HG02759 (cell line): ENCODE results near the gene CEP135.

Source experiments
- ATAC-seq: cut with Tn5 transposase; IDR thresholded peaks from one replicate; pipeline ENCODE4 v1.9.1; 2021; ENCODE audit warnings: mild to moderate bottlenecking, moderate library complexity; ENCODE audit not compliant: unreplicated experiment

The CEP135 gene

GRCh38 chr4:56007154-56007553 is 58.4 kb downstream of the CEP135 start:
- no peak for ATAC-seq

GRCh38 chr4:56008206-56008605 is 59.5 kb downstream of the CEP135 start:
- ATAC-seq, result no peak

GRCh38 chr4:56026596-56026995 is 77.9 kb downstream of the CEP135 start:
- ATAC-seq, result no peak

GRCh38 chr4:56028165-56028564 is 79.4 kb downstream of the CEP135 start:
- no peak for ATAC-seq

- ATAC-seq, result no peak
Observed at GRCh38 chr4:56038487-56039162, 89.9 kb downstream of the CEP135 start.

- ATAC-seq, result no peak
Observed at GRCh38 chr4:56040842-56041241, 92.1 kb downstream of the CEP135 start.

- no peak for ATAC-seq
Observed at GRCh38 chr4:56042225-56042624, 93.5 kb downstream of the CEP135 start.

GRCh38 chr4:56048383-56048701 is 99.6 kb downstream of the CEP135 start:
- ATAC-seq, result no peak

- ATAC-seq, result peak; percentile 98
Observed at GRCh38 chr4:56048702-56049431, 100.1 kb downstream of the CEP135 start.

GRCh38 chr4:56050625-56051024 is 101.9 kb downstream of the CEP135 start:
- no peak for ATAC-seq

- ATAC-seq, result no peak
Observed at GRCh38 chr4:56051029-56051709, 102.4 kb downstream of the CEP135 start.

GRCh38 chr4:56051710-56052075 is 102.9 kb downstream of the CEP135 start:
- ATAC-seq, result no peak

GRCh38 chr4:56052481-56052880 is 103.7 kb downstream of the CEP135 start:
- ATAC-seq, result no peak

GRCh38 chr4:56052966-56053365 is 104.2 kb downstream of the CEP135 start:
- ATAC-seq, result no peak

GRCh38 chr4:56055027-56055977 is 106.6 kb downstream of the CEP135 start:
- ATAC-seq, result no peak

GRCh38 chr4:56055991-56056390 is 107.2 kb downstream of the CEP135 start:
- ATAC-seq, result no peak

- no peak for ATAC-seq
Observed at GRCh38 chr4:56058555-56058954, 109.8 kb downstream of the CEP135 start.

GRCh38 chr4:56060036-56060435 is 111.3 kb downstream of the CEP135 start:
- ATAC-seq, result no peak

- ATAC-seq, result no peak
Observed at GRCh38 chr4:56062106-56062505, 113.4 kb downstream of the CEP135 start.

GRCh38 chr4:56062526-56063145 is 113.9 kb downstream of the CEP135 start:
- no peak for ATAC-seq

GRCh38 chr4:56066493-56066892 is 117.7 kb downstream of the CEP135 start:
- no peak for ATAC-seq
